ENCODE results near the gene KIFC3. TPM values are rescaled to one million over a fixed set of nuclear protein-coding genes. Genes with fewer than 3 reads are reported as not detected.
"Not testable (repeated sequence)": the region's sequence is repeated elsewhere in the genome, so short reads cannot be mapped to it uniquely, and the experiment has no call there.

Gene KIFC3
- total RNA-seq (10 to 100 TPM in 1 of 4 donors, 1 to 10 TPM in 3; 6.3 to 17.8 (median 7.9) TPM), polyA plus RNA-seq (1 to 10 TPM; 3.1 to 7.5 (median 4.3) TPM)
- long read RNA-seq, donor 1, transcript KIFC3-203 (20 exons, 3,379 nt) = major isoform, 6 of 27 reads
- long read RNA-seq, donor 1, partial matches to known transcripts = 4 of 27 reads
- long read RNA-seq, donor 1, other reads (novel, unspliced or antisense) = 16 of 27 reads
- long read RNA-seq, donor 2, transcript KIFC3-203 (20 exons, 3,379 nt) = major isoform, 9 of 25 reads
- long read RNA-seq, donor 2, partial matches to known transcripts = 9 of 25 reads
- long read RNA-seq, donor 2, other reads (novel, unspliced or antisense) = 7 of 25 reads

DNA sequence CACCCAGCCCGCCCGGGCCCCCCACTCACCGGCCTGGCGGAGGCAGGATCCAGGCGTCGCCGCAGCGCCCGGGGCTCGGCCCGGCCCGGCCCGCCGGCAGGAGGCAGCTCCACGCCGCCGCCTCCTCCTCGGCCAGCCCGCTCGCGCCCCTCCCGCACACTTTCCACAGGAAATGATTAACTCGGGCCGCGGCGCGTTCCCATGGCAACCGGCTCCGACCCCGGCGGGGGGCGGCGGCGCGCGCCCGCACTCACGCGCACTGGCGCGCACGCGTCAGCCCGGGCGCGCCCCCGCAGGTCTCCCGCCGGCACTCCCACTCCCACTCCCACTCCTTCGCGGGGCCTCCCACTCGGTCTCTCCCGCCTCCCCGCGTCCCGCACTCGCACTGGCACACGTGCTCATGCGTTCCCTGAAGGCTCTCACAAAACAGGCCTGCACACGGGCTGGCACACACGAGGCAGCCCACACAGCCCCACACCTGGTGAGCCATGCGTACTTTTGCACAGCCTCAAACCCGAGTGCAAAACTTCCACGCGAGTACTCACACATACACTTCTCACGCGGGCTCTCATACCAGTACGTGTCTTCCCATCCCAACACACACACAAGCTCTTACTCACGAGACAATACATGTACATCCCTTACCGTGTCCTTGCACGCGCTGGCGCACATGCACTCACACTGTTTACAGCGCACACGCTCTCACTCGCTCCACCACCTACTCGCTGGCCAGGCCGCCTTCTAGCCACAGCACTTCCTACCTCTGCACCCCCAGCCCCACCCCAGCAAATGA lies at the start of gene KIFC3:
Gene KIFC3 (minus strand): TSS at position 151 of the 793 bp plus-strand sequence. CDS start 4,248 bp downstream, outside the sequence.
- peak; percentile 33 for TF ChIP-seq CTCF (IDR thresholded peaks at IDR 0.05)

GRCh38 chr16:57848181-57848580 lies 45.9 kb upstream of the KIFC3 start:
- no peaks in the 10 kb centered on the region for H3K27me3 ChIP-seq (ENCODE audit: insufficient read depth in 3 of 3, low read length in 2 of 3)
- WGBS, 3 donors = 88 to 91% (median 90%) methylated on average over 5 of the region's 5 CpGs
- H3K9me3 ChIP-seq = no peaks in the 10 kb centered on the region
- ATAC-seq = no peak
- TF ChIP-seq CTCF (IDR thresholded peaks at IDR 0.05) = no peak
- no peak overlapping the region for H3K27ac ChIP-seq
- no peak for DNase-seq
- H3K36me3 ChIP-seq (ENCODE audit: insufficient read depth in 1 of 2, low read depth in 1 of 2) = no peaks in the 10 kb centered on the region
- H3K4me1 ChIP-seq = no peaks in the 10 kb centered on the region
- no peak overlapping the region for H3K4me3 ChIP-seq
- intact Hi-C loops (cut with DNase I) = no loop called here

More for the DNA sequence above, at the start of gene KIFC3:
- intact Hi-C loops (cut with DNase I) = no loop called here
- H3K4me3 ChIP-seq = peak within 1 kb of the TSS; percentile 67
- no peaks in the 10 kb centered on the region for H3K9me3 ChIP-seq
- H3K27me3 ChIP-seq (ENCODE audit: insufficient read depth in 3 of 3, low read length in 2 of 3) = no peaks in the 10 kb centered on the region
- peaks cover 55% of the 10 kb centered on the region for H3K4me1 ChIP-seq
- no peaks in the 10 kb centered on the region for H3K36me3 ChIP-seq (ENCODE audit: insufficient read depth in 1 of 2, low read depth in 1 of 2)
- 14 to 25% (median 20%) methylated on average over 44 to 78 of the region's 78 CpGs for WGBS, 3 donors
- peak within 1 kb of the TSS; percentile 60 for H3K27ac ChIP-seq
- ATAC-seq (peak; percentile 7 to 32 (median 14)), DNase-seq (peak; percentile 86 to 90)

GRCh38 chr16:57846931-57847330 lies 44.6 kb upstream of the KIFC3 start:
- H3K4me3 ChIP-seq; ATAC-seq; H3K4me1 ChIP-seq; H3K9me3 ChIP-seq; DNase-seq; H3K27me3 ChIP-seq (ENCODE audit: insufficient read depth in 3 of 3, low read length in 2 of 3); H3K36me3 ChIP-seq (ENCODE audit: insufficient read depth in 1 of 2, low read depth in 1 of 2); intact Hi-C loops (cut with DNase I); H3K27ac ChIP-seq: not testable (repeated sequence)
- 76 to 79% (median 79%) methylated on average over 6 of the region's 6 CpGs for WGBS, 3 donors

DNA sequence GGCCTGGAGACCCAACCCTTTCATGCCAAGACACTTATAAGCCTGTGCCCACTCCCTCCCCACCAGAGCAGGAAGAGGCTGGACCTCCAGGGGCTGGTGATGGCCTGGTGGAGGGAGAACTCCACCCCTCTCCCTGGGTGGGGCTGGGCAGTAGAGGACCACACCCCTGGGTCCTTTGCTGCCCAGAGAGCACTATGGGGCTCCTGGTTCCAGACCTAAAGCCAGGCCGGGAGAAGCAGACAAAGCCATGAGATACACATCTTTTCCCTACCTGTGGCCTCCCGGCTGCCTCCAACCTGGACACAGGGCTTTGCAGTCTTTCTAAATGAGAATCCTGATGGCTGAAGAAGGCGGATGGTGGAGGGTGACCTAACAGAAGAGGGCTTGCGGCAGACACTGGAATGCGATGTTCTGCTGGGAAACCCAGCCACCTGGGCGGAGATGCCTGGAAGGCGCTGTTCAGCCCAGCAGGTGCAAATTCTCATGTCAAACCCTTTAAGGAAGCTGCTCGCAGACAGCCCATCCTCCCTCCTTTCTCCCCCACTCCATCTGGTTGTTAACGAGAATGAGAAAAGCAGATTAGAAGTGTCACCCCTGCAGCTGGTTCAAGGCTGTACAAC lies 43.9 kb upstream of the KIFC3 start:
- ATAC-seq = no peak
- no peaks in the 10 kb centered on the region for H3K36me3 ChIP-seq (ENCODE audit: insufficient read depth in 1 of 2, low read depth in 1 of 2)

More for the DNA sequence above, 43.9 kb upstream of the KIFC3 start:
- intact Hi-C loops (cut with DNase I) = no loop called here
- H3K27me3 ChIP-seq (ENCODE audit: insufficient read depth in 3 of 3, low read length in 2 of 3) = no peaks in the 10 kb centered on the region
- DNase-seq = no peak
- H3K4me1 ChIP-seq = no peaks in the 10 kb centered on the region
- no peaks in the 10 kb centered on the region for H3K9me3 ChIP-seq
- no peak for TF ChIP-seq CTCF (IDR thresholded peaks at IDR 0.05)
- WGBS, 3 donors = 71 to 77% (median 74%) methylated on average over 9 of the region's 9 CpGs
- no peak overlapping the region for H3K4me3 ChIP-seq
- H3K27ac ChIP-seq = no peak overlapping the region
